Epithelial cell of proximal tubule (primary cell): Measurements from ENCODE around the gene CD247. TPM values are rescaled to one million over a fixed set of nuclear protein-coding genes. Genes with fewer than 3 reads are reported as not detected.
A peak's percentile ranks its signal among the peaks of the same experiment; 100 is the strongest.

Experiments
- DNase-seq: peaks from one replicate; pipeline ENCODE4 v3.0.0-alpha.2; 2011; ENCODE audit warnings: low read depth
- H3K4me3 ChIP-seq: 2 replicates; pipeline ENCODE4 v1.5.1; 2011; ENCODE audit warnings: low read depth, mild to moderate bottlenecking, low read length
- total RNA-seq: library from RNA; depleted of rRNA; stranded (reverse); fragments of >200 nt; gene quantifications from 2 replicates; pipeline ENCODE4 v1.2.3, GENCODE V29; 2015
- TF ChIP-seq, protein P1 (sequence below): conservative IDR thresholded peaks from 2 replicates; pipeline ENCODE4 v1.5.1; 2012; ENCODE audit warnings: low read depth, mild to moderate bottlenecking, low read length

Gene CD247
- total RNA-seq, 1 donor from 2014 or later = not detected

DNA sequence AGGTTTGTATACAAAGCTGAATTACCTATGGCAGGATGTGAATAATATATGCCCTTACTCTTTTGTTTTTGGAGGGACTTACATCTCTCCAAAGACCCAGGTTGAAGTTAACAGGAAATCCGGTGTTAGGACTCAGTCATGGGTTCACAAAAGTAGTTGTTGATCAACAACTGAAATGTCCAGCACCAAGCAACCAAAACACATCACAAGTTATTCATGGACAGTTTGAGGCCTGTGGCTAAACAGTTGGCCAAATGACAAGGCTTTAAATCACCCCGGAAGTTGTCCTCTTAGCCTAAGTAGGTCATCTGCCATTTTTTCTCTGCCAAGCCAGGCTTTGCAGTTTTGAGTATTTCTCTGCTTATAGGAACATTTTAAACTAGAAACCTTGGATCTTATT lies 89.9 kb downstream of the CD247 start:
- peak; percentile 27 for DNase-seq
- no peak overlapping the region for H3K4me3 ChIP-seq
- TF ChIP-seq, protein P1, sequence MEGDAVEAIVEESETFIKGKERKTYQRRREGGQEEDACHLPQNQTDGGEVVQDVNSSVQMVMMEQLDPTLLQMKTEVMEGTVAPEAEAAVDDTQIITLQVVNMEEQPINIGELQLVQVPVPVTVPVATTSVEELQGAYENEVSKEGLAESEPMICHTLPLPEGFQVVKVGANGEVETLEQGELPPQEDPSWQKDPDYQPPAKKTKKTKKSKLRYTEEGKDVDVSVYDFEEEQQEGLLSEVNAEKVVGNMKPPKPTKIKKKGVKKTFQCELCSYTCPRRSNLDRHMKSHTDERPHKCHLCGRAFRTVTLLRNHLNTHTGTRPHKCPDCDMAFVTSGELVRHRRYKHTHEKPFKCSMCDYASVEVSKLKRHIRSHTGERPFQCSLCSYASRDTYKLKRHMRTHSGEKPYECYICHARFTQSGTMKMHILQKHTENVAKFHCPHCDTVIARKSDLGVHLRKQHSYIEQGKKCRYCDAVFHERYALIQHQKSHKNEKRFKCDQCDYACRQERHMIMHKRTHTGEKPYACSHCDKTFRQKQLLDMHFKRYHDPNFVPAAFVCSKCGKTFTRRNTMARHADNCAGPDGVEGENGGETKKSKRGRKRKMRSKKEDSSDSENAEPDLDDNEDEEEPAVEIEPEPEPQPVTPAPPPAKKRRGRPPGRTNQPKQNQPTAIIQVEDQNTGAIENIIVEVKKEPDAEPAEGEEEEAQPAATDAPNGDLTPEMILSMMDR = no peak

DNA sequence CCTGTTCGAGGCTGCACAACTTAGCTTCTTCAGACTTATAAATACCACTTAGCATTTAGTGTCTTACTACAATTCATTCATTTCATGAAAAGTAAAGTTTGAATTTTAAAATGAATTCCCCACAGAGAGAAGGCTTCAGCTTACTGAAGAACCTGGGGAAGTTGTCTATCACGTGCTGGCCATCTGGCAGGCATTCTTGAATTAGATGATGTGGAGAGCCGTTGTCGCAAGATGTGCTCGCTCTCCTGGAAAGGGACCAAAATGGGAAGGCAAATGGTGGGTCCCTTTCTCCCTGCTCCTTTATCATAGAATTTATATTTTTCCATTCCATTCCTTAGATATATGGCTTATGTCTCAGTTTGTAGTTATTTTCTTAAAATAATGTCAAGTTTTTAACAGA lies 90.5 kb downstream of the CD247 start:
- no peak overlapping the region for H3K4me3 ChIP-seq
- TF ChIP-seq, protein P1 = no peak
- DNase-seq = no peak

DNA sequence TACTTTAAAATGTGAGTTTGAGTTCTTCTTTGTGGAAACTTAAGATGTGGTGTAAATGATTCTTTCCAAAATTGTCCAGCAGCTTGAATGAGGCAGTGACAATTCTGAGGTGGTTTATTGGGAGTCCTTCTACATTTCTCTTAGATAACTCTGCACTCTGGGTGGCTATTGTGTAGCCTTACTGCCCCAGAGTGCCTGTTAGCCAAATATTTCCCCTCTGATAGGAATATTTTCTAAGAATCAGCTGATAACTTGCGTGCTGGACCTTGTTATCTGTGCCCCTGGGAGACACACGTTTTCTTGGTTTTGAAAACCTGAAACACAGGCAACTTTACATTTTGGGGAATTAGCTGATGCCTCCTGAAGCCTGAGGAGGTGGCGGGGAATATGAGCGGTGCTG lies 91.6 kb downstream of the CD247 start:
- no peak overlapping the region for H3K4me3 ChIP-seq
- TF ChIP-seq, protein P1 = no peak
- no peak for DNase-seq

DNA sequence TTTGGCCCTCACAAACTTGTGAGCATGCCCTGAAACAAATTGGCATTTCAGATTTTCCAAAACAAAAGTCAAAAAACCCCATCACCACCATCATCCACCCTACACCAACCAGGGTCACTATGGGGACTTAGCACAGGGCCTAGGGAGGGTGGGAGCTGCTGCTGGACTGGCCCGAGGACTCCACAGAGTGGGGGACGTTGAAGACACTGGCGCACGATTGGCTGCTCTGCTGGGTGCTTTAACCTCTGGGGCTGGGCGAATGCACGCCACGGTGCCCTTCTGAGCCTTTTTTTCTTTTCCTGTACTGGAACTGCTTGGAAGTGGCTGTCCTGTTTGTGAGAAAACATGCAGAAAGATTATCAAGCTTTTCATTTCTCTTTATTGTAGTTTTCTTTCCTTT lies 92.8 kb downstream of the CD247 start:
- TF ChIP-seq, protein P1 = no peak
- DNase-seq = no peak
- no peak overlapping the region for H3K4me3 ChIP-seq

DNA sequence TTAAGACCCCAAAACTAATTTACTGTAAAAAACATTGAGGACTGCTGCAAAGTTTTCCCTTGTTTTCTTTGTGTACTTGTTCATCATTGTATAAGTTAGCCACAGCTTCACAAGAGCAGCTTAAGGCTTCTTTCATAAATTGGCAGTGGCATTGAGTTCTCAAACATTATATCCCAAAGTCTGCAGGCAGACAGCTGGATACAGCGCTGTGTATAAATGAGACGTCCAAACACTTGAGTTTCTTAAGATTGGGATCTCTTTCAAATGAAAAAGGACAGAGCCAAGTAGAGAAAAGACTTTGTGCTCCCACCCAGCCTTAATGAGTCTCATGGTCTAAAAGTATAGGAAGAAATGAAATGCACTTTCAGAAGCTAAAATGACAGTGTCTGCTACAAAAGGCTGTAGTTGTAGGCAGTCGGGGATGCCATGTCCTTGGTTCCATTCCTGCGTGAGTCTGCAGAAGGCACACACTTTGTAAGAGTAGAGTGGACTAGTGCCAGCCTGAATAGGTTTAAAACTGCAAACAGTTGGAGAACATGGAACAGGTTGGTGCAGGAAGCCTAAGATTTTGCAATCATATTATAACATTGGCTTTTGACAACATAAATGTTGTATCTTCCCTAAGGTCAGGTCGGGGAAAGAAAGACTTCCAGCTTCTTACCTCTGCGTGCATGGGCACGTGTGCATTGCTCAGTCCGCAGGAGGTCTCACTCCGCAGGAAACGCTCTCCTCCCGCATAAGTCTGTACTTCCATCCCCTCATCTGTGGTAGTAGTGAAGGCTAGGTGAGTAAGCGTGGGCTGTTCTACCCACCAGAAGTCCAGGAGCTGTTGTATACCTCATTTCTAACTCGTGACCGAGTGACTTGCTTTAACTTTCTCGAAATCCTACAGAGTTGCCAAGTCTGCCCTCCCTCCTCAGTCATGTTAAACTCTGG lies 94.4 kb downstream of the CD247 start:
- no peak overlapping the region for H3K4me3 ChIP-seq
- DNase-seq = no peak
- TF ChIP-seq, protein P1 = no peak

DNA sequence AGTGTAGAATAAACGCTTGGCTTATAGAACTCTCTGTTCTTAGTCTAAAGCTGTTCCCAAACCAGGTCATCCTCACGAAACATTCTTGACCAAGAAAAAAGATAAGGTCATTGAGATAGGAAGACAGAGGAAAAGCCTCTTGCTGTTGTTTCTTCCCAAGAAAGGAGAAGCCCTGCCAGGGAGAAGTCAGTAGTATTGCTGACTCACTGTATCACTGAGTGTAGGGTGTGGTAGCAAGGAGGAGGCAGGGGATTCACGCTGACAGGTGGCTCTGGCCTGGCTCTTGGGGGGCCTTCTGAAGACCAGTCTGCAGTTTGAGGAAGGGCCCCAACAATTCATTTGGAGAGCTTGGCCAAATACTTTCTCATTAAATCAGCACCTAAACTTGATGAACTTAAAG lies 97.8 kb downstream of the CD247 start:
- no peak for DNase-seq
- TF ChIP-seq, protein P1 = no peak
- no peak overlapping the region for H3K4me3 ChIP-seq

DNA sequence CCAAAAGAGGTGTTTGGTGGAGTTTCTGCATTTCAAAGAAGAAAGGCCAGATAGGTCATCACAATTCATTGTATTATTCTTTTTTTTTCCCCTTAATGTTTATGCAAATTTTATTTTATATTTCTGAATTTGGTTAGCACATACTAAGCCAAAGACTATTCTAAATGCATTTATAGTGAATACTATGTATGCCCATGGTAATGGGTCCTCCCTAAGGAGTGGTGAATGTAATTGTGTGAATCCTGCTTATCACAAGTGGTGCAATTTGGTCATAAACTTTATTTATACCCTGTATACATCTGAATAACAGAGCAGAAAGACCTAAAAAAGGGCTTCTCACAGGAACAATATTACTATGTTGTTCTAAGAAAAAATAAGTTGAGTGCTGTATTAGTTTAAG lies 99.1 kb downstream of the CD247 start:
- no peak for DNase-seq
- TF ChIP-seq, protein P1 = no peak
- H3K4me3 ChIP-seq = no peak overlapping the region
